K562 (cell line): Measurements from ENCODE around the gene OOSP1. TPM values are rescaled to one million over a fixed set of nuclear protein-coding genes. Genes with fewer than 3 reads are reported as not detected.

Experiments used
- BACH1 ChIP-seq: fragments of 200-800 bp; sonication (Bioruptor generic); IDR thresholded peaks from 2 replicates; pipeline ENCODE4 v1.6.1; 2016; ENCODE audit warnings: missing genetic modification characterization, missing compliant biosample characterization
- CHD4 ChIP-seq: fragments of 200-600 bp; sonication (generic); IDR thresholded peaks from 3 replicates; pipeline ENCODE4 v1.6.1; 2012; ENCODE audit warnings: low read depth, mild to moderate bottlenecking, mixed read lengths, low read length, inconsistent platforms; ENCODE audit not compliant: insufficient read depth, insufficient replicate concordance, poor library complexity, severe bottlenecking
- CXXC5 ChIP-seq: fragments of 250-450 bp; sonication (Bioruptor Pico); IDR thresholded peaks from 2 replicates; pipeline ENCODE4 v1.8.0; 2022; ENCODE audit warnings: inconsistent platforms, mild to moderate bottlenecking, moderate library complexity
- FOXM1 ChIP-seq, 2 experiments: fragments of 450-650 bp in 1 of 2; sonication (generic) in 1 of 2; formaldehyde crosslinking in 1 of 2; IDR thresholded peaks; 2 replicates each; pipeline versions ENCODE4 v1.6.1 to v1.9.0; 2017 to 2022; ENCODE audit warnings: low read depth in 2 of 2, mild to moderate bottlenecking in 2 of 2, missing genetic modification reagents in 1 of 2, moderate library complexity in 1 of 2
- FOXP1 ChIP-seq: sonication (generic); formaldehyde crosslinking; IDR thresholded peaks from 2 replicates; pipeline ENCODE4 v1.8.0; 2022; ENCODE audit warnings: mild to moderate bottlenecking, missing genetic modification reagents
- GATA2 ChIP-seq: sonication (generic); formaldehyde crosslinking; IDR thresholded peaks from 2 replicates; pipeline ENCODE4 v1.4.0; 2020; ENCODE audit warnings: mild to moderate bottlenecking, missing genetic modification reagents
- HOXB6 ChIP-seq: fragments of 250-450 bp; sonication (Bioruptor Pico); IDR thresholded peaks from 2 replicates; pipeline ENCODE4 v1.5.1; 2022; ENCODE audit warnings: mild to moderate bottlenecking, borderline replicate concordance
- ID3 ChIP-seq, 2 experiments: fragments of 250-450 bp in 1 of 2; fragments of 450-650 bp in 1 of 2; sonication (Bioruptor Pico) in 1 of 2; IDR thresholded peaks; 2 replicates each; pipeline versions ENCODE4 v1.6.1 to v1.8.0; 2016 to 2021; ENCODE audit warnings: mild to moderate bottlenecking in 2 of 2, moderate library complexity in 2 of 2, missing compliant biosample characterization in 1 of 2, missing genetic modification characterization in 1 of 2
- IRF2 ChIP-seq: sonication (generic); formaldehyde crosslinking; IDR thresholded peaks from 2 replicates; pipeline ENCODE4 v1.8.1; 2022; ENCODE audit warnings: mild to moderate bottlenecking, missing genetic modification reagents
- KLF1 ChIP-seq: fragments of 450-650 bp; IDR thresholded peaks from 2 replicates; pipeline ENCODE4 v1.6.1; 2016; ENCODE audit warnings: missing genetic modification characterization, missing compliant biosample characterization
- MGA ChIP-seq: fragments of 450-650 bp; IDR thresholded peaks from 2 replicates; pipeline ENCODE4 v1.6.1; 2016; ENCODE audit warnings: mild to moderate bottlenecking, moderate library complexity
- SRSF9 ChIP-seq: fragments of 200-400 bp; formaldehyde crosslinking; IDR thresholded peaks from 2 replicates; pipeline ENCODE4 v1.6.1; 2017; ENCODE audit warnings: low read depth, low read length, borderline replicate concordance
- TCF3 ChIP-seq: sonication (generic); formaldehyde crosslinking; IDR thresholded peaks from 2 replicates; pipeline ENCODE4 v1.4.0; 2020; ENCODE audit warnings: mild to moderate bottlenecking, missing genetic modification reagents
- TRIM24 ChIP-seq, 2 experiments: fragments of 450-650 bp; IDR thresholded peaks; 2 replicates each; pipeline ENCODE4 v1.6.1; 2016
- ZNF174 ChIP-seq: fragments of 250-450 bp; sonication (Bioruptor Pico); IDR thresholded peaks from 2 replicates; pipeline ENCODE4 v1.4.0; 2020; ENCODE audit warnings: mild to moderate bottlenecking
- ZNF644 ChIP-seq: fragments of 200-800 bp; sonication (Bioruptor generic); IDR thresholded peaks from 2 replicates; pipeline ENCODE4 v1.6.1; 2016; ENCODE audit warnings: low read depth, missing genetic modification characterization, missing compliant biosample characterization
- polyA plus RNA-seq, 8 experiments: library from polyadenylated mRNA; depleted of rRNA in 4 of 8; stranded (reverse) in 5 of 8; unstranded in 3 of 8; fragments of >200 nt; fragmentation: Nextera tagmentation in 2 of 8; fragmentation: Illumina TruSeq in 1 of 8; extraction: Ambion mirVana in 2 of 8; extraction: Trizol in 1 of 8; gene quantifications; 2 replicates each; pipeline versions ENCODE4 v1.2.1 to v1.2.3, GENCODE V29; 2011 to 2014; ENCODE audit warnings: inconsistent platforms in 1 of 8, missing spikeins in 1 of 8
- total RNA-seq, 7 experiments: library from RNA; depleted of rRNA in 6 of 7; stranded (reverse); fragments of >200 nt in 6 of 7; fragmentation: Illumina TruSeq in 2 of 7; extraction: Trizol in 2 of 7; gene quantifications; 2 replicates each; pipeline versions ENCODE4 v1.2.1 to v1.2.3, GENCODE V29; 2011 to 2021; ENCODE audit warnings: low replicate concordance in 1 of 7

Gene OOSP1
- total and polyA plus RNA-seq, 9 of the 15 experiments (the other 6 are each of a cell fraction or from before 2014, with no cell fraction given), result 0.14 to 3.0 (median 0.61) TPM

- TF ChIP-seq MGA, result no peak
- no peak for TF ChIP-seq BACH1 (tag)
- TF ChIP-seq FOXM1 (IDR thresholded peaks at IDR 0.05; ENCODE audit: low read depth), result no peak
- TF ChIP-seq FOXM1 (CRISPR knock-in tag; IDR thresholded peaks at IDR 0.05; ENCODE audit: low read depth), result no peak
- TF ChIP-seq KLF1 (tag), result no peak
- no peak for TF ChIP-seq GATA2 (CRISPR knock-in tag)
- TF ChIP-seq CHD4, result no peak
- no peak for TF ChIP-seq ID3 (CRISPR knock-in tag; IDR thresholded peaks at IDR 0.05)
- no peak for TF ChIP-seq ID3 (tag; IDR thresholded peaks at IDR 0.05)
- TF ChIP-seq ZNF174 (CRISPR knock-in tag), result no peak
- TF ChIP-seq FOXP1 (CRISPR knock-in tag), result no peak
- TF ChIP-seq IRF2 (CRISPR knock-in tag), result no peak
- TF ChIP-seq SRSF9, result no peak
- TF ChIP-seq TCF3 (CRISPR knock-in tag), result no peak
- TF ChIP-seq TRIM24 (IDR thresholded peaks at IDR 0.05), result peak; percentile 54 to 83
- TF ChIP-seq HOXB6 (CRISPR knock-in tag), result no peak
- no peak for TF ChIP-seq CXXC5 (CRISPR knock-in tag)
- TF ChIP-seq ZNF644 (tag), result no peak
Observed at GRCh38 chr11:59923813-59924212, 14.4 kb upstream of the OOSP1 start (continued).
